Stimulated activated CD4-positive, alpha-beta T cell treated with anti-CD3 and anti-CD28 coated beads, Interleukin-4, amount 100 ng/mL, for 48 hours (primary cell): ENCODE data around the gene SSBP4.

Experiments used
- DNase-seq, 2 donors: peaks; one replicate each; pipeline ENCODE4 v3.0.0-alpha.2; 2020; ENCODE audit warnings: low read depth in 2 of 2

SSBP4 gene

DNA sequence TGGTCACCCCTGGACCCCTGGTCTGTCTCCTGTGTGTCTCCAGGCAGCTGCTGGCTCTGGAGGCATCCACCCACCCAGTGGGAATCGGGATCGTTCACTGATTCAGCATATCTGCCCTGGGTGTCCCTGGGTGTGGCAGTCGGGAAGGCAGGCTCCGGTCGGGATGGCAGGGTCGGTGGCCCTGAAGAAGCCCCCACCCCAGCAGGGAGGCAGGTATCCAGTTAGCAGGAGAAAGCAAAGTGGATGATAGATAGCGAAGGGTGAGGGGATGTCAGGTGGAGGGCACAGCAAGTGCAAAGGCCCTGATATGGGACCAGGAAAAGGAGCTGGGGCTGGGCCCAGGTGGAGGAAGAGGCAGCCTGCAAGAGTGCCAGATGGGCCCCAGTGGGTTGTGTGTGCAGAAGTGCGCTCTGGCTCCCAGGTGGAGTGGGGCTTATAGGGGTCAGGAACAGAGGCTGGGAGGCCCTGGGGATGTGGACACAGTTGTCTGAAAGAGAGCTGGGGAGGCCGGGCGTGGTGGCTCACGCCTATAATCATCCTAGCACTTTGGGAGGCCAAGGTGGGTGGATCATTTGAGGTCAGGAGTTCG is 2.3 kb downstream of the SSBP4 start:
- DNase-seq: no peak

DNA sequence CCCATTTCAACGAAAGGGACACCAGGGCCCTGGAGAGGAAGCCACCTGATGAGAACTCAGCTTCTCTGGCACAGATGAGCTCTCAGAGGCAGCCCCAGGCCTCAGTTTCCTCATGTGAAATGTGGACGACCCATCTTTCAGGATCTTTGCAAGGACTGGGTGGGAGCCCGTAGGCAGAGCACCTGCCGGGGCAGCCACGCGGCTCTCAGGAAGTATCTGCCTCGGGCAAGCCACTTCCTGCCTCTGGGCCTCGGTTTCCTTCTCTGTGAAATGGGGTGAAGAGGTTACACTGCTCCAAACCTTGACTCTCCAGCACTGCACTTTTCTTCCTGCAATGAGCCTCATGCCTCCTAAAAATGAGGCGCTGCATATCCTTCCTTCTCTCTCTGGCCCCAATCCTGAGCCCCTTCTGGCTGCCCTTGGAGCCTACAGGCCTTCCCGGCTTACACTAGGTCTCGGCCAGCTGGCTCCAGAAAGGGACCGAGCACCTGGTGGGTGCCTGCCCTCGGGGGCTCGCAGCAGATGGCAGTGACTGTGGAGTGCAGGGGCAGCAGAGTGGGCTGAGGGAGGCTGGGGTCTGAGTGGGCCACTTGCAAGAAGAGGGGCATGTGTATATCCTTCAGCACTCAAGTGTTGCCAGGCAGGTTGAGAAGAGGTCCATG is 3.5 kb downstream of the SSBP4 start:
- DNase-seq: no peak

DNA sequence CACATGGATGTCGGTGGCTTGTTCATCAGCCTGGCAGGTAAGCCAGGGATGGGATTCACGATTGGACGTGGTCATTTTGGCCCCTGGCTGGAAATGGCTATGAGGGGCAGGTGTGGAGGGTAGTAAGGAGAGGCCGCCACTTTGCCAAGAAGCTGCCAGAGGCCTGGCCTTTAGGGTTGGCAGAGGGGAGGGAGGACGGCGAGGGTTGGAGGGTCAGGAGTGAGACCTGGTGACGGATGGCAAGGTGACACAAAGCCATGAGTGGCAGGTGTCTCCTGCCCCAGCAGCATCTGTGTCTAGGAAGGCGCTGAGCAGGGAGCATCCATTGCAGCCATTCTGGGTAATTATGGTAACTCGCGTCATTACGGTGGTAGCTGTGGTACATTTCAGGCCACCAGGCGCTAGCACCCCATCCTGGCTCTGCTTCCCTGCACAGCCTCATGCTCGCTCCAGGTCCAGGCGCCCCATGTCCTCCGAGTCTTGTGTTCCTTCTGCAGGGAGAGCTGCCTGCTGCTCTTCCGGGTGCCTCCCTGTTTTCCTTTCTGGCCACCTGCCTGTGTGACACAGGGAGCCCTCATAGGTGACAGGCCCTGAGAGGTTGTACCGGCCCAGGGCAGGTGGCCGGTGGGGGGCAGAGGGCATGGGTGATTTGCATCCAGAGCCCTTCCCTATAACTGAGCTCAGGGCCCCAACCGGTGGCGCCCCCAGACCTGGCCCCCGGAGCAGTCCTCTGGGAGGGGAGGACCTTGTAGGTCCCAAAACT is 4.2 kb downstream of the SSBP4 start:
- DNase-seq: no peak

DNA sequence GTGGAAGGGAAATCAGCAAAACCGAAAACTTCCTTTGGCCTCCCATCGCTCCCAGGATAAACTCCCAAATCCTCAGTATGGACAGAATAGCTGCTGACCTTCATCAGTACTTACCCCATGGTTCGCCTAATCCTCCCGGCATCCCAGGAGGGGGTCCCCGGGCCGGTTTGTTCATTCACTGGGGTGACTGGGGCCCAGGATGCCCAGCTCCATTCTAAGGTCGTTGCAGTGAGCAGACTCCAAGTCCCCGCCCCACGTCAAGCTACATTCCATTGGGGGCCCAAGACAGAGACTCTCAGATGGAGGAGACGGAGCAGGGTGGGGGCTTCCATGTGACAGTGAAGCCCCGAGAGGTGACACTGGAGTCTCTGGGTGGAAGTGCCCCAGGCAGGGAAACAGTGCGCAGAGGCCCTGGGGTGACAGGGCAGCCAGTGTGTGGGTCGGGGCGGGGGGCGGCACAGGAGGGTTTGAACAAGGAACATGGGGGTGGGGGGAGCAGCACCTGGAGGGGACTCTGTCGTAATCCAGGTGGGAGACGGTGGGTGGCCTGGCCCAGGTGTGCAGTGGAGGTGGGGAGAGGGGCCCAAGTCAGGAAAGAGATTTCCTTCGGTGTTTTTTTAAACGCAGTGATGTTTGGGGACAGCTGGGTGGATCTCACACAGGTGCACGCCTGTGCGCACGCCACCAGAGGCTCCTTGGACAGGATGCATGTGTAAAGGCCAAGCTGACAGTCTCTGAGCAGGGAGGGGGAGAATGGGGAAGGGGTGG is 5.1 kb downstream of the SSBP4 start:
- DNase-seq: no peak

DNA sequence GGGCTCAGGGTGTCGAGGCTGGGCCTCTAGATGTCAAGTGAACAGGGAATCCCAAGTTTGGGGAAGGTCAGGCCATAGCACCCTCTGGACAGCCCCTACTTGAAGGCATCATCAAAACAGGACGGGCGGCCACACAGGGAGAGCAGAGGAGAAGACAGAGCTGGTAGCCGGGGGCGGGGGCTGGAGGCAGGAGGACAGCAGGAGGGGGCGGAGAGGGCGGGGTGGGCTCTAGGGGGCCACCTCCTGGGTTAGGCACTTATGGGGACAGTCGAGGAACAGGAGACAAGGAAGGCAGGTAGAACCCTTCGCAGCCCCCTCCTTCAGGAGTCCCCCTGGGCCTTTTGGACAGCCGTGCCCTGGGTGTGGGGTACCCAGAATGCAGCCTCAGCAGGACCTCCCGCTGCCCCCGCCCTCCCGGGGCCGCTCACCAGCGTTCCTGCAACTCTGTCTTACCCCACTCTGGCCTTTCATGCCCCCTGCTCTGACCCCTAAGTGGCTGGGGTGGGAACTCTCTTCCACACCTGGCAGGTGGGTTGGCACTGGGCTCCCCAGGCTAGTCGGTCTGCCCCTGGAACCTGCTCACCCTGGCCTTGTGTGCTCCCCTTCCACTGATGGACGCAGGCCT is 5.8 kb downstream of the SSBP4 start:
- no peak for DNase-seq

DNA sequence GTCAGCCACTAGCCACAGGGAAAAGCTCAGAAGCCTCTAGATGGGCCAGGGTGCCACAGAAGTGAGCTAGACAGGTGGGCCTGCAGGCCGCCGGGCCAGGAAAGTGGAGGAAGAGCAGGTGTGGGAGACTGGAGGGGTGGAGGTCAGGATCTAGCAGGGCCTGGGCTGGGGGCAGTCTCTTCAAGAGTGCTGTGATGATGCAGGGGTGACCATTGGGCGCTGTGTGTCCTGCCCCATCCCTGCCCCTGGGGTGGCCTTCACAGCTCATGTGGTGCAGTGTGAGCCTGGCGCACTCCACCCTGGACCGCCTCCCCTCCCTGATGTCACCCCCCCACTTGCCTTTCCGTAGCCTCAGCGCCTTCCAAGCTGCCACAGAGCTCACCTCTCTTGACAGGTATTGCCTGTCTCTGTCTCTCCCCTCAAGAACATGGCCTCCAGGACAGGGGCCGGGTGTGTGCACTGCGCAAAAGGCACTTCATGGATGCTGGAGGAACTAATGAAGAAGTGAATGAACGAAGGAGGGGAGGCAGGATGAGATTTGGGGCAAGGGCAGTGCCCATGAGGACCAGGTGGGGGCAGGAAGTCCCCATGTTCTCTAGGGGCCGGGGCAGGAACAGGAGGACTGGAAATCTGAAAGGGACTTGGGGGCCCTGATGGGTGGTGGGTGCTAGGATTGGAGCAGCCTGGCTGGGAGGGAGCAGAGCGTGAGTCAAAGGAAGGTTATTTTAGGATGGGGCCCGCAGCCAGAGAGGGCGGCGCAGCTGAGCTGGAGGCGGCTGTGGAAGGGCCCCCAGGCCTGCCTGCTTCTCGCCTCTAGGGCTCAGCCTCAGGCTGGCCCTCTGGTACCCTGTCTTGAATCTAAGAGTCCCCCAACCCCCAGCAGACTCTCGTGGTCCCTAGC is 6.6 kb downstream of the SSBP4 start:
- no peak for DNase-seq

DNA sequence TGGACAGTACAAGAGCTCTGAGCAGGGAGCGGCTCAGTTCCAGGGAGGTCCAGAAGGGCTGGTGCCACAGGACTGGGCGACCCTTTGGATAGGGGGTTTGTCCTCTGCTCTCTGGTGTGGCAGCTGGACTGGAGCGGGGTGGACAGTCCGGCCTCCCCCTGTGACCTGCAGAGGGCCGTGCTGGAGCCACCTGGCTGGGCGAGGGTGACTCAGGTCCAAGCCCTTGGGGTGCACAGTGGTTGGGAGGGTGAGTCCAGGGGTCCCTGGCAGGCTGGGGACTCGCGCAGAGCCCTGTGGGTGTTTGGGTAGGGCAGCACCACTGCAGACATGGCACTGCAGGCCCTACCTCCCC is 7.2 kb downstream of the SSBP4 start:
- no peak for DNase-seq

DNA sequence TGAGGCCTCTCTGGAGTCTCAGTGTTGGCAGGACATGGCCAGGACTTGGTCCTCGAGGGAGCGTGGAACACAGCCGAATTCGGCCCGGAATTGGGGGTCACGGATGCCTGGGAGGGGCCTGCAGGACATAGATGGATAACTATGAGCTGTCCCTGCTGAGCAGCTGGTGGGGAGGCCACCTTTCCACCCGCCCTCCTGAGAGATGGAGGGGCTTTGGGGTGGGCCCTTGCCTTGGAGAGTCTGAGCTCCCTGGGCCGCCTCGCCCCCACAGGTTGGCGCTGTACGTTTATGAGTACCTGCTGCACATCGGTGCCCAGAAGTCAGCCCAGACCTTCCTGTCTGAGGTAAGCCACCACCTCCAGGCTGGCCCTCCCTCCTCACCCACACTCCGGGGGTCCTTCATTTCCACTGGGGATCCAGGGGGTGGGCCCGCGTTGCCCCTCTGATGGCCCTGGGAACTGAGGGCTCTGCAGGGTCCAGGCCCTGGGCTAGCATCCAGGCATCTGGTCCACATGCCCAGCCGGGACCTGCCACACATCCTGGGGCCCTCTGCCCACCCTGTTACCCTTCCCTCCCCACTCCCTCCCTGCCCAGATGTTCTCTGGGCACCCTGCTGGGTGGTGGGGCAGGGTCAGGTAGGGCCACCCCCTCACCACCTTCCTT is 8.0 kb downstream of the SSBP4 start:
- DNase-seq: no peak

DNA sequence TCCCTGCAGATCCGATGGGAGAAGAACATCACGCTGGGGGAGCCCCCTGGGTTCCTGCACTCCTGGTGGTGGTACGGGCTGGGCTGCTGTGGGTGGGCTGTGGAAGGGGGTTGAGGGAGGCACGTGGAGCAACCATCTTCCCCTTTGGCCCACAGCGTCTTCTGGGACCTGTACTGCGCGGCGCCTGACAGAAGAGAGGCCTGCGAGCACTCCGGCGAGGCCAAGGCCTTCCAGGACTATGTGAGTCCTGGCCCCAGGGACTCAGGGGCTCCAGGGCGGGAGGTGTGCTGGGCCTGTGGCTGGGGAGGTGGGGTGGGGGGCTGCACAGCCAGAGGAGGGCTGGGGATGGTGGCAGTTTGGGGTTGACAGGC is 8.5 kb downstream of the SSBP4 start:
- DNase-seq: no peak

DNA sequence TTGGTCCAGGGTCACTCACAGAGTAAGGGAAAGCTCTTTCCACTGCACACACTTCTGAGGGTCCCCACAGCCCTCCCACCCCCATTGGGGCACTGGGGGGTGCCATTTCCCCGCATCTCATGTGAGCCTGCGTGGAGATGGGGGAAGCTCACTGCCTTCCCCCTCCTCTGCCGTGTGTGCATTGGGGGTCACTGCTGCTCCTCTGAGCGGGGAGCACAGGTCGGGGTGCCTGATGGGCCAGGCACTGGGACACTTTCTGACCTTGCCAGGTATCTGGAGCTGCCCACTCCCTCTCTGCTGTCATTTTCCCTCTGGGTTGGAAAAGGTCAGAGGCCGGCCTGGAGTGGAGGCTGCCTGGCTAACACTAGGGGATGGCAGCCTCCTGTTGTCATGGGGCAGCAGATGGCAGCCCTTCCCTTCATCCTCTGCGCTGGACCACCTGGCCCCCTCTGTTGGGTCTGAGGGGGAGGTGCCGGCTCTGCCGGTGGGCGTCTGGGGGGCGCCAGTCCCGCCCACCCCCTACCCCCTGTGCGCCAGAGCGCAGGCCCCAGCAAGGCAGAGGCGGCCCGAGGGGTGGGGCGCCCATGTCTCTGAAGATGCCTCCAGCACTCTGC is 9.1 kb downstream of the SSBP4 start:
- DNase-seq: no peak

DNA sequence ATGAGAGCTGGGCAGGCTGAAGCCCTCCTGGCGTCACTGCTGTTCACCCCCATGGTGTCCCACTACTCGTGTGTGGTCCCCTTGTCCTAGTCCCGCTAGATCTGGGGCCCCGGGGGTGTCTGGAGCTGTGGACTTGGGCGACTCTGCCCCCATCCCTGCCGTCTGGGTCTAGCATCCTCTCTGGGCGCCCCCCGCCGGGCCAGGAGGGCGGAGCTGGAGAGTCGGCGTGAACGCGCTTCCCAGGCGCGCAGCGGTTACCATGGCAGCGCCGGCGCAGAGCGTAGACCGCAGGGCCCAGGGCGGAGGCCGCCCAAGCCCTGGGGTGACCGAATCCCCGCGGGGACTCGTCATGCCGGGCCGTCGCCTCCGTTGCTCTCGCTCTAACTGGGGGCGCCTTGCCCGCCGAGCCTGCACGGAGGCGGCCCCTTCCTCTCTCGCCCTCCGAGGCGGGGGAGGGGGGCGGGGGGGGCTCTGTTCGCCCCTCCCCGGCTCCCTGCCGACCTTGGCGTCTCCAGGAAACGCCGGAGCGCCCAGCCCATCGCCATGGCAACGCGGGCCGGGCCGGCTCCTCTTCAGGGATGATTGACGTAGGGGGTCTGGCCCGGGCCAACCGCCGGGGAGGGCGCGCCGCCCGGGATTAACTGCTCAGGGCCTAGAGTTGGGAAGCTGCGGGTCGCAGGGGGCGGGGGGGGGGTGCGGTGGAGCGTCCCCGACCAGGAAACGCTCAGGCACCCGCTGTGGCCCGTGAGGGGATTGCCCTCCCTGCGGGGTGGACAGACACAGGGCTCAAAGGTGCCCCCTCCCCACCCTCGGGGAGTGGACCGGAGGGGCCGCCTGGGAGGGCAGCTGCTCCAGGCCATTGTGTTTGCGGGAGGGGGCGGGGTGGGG is 9.8 kb downstream of the SSBP4 start:
- DNase-seq: peak; percentile 62 to 73

DNA sequence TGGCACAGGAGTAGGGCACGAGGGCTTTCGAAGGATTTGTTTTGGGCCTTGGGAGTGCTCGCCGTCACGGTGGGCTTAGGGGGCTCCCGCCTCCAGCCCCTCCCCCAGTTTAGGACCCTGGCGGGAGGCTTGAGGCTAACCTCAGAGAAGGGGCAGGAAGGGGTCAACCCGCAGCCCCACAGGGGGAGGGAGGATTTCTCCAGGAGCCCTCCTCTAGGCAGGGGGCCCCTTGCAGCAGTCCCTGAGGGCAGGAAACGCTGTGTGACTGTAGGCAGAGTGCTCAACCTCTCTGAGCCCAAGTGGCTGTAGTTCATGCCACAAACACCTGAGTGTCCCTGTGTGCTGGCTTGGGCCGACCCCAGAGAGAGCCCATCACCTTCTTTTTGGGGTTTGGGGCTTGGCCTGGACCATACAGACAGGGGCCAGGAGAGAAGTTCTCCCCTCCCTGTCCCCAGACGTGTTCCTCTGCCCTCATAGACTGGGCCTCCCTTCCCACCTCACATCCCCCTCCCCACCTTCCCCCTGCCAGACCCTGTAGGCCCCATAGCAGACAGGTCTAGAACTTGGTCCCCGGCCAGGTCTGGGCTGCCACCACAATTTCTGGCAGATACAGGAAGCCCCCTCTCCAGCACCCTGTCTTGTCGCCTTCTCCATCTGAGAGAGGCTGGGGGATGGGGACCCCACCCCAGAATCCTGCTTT is 10.7 kb downstream of the SSBP4 start:
- no peak for DNase-seq

DNA sequence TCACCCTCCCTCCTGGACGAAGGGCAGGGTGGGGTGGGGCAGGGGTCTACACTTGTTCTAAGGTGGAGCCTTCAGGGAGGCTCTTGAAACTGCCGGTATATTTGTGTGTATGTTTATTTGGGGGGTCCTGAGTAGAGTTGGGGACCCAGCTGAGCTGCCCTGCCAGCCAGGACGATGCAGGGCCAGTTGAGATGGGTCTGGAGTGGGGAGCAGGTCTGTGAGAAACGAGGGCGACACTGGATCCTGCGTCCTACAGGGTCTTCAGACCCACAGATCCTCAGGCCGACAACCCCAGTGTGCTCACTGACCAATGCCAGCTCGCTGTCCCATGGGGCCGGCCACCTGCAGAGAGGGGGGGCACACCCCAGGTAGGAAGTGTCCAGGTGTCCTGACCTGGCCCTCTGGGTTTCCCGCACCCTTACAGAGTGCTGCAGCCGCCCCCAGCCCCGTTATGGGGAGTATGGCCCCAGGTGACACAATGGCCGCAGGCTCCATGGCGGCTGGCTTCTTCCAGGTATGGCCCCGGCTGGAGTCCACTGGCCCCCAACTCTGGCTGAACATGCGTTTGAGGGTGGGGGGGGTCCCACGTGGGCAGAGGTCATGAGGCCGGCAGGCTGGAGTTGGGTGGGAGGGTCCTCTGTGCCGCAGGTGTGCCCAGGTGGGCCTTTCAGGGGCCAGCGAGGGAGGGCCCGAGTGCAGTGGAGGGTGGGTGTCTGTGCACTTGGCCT is 11.4 kb downstream of the SSBP4 start:
- DNase-seq: no peak

DNA sequence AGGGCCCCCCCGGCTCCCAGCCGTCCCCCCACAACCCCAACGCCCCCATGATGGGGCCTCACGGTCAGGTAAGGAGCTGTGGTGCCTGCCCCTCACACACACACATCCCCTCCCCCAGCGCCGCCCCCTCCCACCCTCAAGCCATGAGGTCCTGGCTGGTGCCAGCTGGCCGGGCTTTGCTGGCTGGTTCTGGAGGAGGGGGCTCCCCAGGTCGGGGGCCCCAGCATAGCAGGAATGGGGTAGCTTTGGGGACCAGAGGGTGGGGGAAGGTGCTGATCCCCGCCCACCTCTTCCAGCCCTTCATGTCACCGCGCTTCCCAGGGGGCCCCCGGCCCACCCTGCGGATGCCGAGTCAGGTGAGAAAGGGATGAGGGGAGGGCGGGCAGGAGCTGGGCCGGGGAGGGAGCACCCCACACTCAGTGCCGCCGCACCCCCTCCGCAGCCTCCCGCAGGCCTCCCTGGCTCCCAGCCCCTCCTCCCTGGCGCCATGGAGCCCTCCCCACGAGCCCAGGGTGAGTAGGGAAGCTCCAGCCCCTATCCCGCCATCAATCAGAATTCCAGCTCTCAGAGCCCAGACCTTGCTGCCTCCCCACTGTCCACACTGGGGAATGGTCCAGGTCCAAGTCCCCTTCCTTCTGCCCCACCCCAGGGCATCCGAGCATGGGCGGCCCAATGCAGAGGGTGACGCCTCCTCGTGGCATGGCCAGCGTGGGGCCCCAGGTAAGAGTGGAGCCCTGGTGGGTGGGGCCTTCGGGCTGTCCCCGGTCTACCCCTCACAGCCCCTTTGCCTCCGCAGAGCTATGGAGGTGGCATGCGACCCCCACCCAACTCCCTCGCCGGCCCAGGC is 12.4 kb downstream of the SSBP4 start:
- DNase-seq: no peak

DNA sequence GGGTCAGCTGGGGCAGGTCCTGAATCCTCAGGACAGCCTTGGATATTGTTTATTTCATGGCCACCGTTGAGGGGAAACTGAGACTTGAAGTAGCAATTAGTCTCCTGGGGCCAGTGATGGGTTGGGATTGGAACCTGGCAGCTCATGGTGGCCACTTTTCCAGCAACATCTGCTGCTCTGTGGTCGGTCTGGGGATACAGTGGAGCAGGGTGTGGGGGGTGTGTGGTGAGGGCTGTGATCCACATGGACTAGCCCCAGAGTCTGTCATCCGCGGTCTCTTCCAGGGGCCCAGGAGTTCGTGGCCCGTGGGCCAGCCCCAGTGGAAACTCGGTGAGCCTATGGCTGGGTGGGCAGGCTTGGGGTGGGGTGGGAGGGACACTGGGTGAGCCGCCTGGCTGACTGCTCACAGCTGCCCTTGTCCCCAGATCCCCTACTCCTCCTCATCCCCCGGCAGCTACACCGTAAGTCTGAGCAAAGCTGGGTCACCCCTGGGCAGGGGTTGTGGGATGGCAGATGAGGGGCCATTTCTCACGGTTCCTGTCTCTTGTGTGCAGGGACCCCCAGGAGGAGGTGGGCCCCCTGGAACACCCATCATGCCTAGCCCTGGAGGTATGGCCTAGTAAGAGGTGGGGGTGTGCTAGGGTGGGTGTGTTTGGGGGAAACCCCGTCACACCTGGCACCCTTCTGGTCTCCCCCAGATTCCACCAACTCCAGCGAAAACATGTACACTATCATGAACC is 13.2 kb downstream of the SSBP4 start:
- DNase-seq: no peak

DNA sequence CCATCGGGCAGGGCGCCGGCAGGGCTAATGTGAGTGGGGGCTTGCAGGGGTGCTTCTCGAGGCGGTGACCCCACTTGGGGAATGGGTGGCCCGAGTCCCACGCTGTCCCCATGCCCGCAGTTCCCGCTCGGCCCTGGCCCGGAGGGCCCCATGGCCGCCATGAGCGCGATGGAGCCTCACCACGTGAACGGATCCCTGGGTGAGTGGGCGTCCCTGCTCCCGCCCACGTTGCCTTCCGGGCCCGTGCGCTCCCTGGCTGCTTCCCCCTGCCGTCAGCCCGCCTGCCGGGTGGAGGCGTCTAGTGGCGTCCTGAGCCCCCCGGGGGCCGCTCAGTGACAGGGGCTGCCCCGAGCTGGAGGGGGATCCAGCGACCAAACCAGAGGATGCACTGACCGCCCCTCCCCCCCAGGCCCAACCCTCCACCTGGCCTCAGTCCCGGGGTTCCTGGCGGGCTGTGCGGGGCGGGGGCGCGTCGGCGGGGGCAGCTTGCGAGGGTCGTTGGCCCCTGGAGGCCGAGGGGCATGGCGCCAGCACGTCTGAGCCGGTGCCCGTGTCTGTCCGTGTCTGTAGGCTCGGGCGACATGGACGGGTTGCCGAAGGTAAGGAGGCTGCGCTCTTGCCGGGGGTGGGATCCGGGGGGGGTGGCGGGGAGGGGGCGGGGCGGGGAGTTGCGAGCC is 14.0 kb downstream of the SSBP4 start:
- no peak for DNase-seq
